Heart left ventricle (tissue), 13 donors: ENCODE results near the gene ARHGEF26.

Experiments
- POLR2A ChIP-seq, 2 donors: fragments of 450-650 bp; IDR thresholded peaks; one replicate each; pipeline ENCODE4 v1.6.1; 2017; ENCODE audit warnings: antibody characterized with exemption in 2 of 2, mild to moderate bottlenecking in 2 of 2, moderate library complexity in 2 of 2
- TF ChIP-seq, protein P1 (sequence below), 12 donors: fragments of 200-600 bp; sonication (generic) in 4 of 12; IDR thresholded peaks; one replicate each; pipeline versions ENCODE4 v1.5.0 to v1.8.0; 2018 to 2022; ENCODE audit warnings: antibody characterized with exemption in 12 of 12, mild to moderate bottlenecking in 5 of 12
- donor health status: ischemic (EF 13 %, LVEDD 7.1; RV severe dilation, severe dysfunction).
- donor health status: DM: no; HTN: yes; CAD: no.
- donor health status: DM: no; HTN: no; CAD: no.
- donor health status: ischemic (EF 25% LVEDD 6.9; RV normal size, moderate dysfunction).
- donor health status: ischemic (EF 25% LVEDD 5.7; RV mildly dilated, moderate dysfunction).
- donor health status: ischemic (EF 35%, LVEDD 5.7; RV mildly dilated, moderate dysfunction).
- donor health status: nonischemic (EF 11% LVEDD 7.7; RV severe dilation, severe dysfunction).
- donor health status: DM: yes; HTN: yes; CAD: no.
- donor health status: PGD.
- donor health status: ischemic (EF 29% LVEDD 5.4; RV normal size, mild dysfunction).
- donor health status: nonischemic (EF 23%, LVEDD 6.1; RV moderate dilation, normal function).

DNA sequence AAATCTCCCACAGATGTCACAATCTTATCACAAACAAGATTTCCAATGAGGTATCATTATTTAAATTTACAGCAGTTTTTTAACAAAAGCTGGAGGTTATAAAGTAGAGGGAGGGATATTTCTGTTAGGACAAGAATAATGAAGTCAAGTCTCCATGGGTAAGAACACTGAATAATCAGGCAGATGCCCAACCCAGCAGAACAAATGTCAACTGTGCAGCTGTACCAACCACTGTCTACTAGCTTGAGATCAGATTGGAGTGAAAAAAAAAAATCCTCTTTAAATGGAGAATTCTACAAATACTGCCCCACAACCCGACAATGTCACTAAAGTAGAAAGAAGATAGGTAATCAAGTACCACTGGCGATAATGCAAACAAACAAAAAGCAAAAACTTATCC, 172.8 kb downstream of the ARHGEF26 start:
- no peak for TF ChIP-seq POLR2A (IDR thresholded peaks at IDR 0.05)
- TF ChIP-seq, protein P1, sequence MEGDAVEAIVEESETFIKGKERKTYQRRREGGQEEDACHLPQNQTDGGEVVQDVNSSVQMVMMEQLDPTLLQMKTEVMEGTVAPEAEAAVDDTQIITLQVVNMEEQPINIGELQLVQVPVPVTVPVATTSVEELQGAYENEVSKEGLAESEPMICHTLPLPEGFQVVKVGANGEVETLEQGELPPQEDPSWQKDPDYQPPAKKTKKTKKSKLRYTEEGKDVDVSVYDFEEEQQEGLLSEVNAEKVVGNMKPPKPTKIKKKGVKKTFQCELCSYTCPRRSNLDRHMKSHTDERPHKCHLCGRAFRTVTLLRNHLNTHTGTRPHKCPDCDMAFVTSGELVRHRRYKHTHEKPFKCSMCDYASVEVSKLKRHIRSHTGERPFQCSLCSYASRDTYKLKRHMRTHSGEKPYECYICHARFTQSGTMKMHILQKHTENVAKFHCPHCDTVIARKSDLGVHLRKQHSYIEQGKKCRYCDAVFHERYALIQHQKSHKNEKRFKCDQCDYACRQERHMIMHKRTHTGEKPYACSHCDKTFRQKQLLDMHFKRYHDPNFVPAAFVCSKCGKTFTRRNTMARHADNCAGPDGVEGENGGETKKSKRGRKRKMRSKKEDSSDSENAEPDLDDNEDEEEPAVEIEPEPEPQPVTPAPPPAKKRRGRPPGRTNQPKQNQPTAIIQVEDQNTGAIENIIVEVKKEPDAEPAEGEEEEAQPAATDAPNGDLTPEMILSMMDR (IDR thresholded peaks at IDR 0.05): no peak
